Prostate gland (tissue), 2 donors: Measurements from ENCODE around the gene RPS10.

Experiments
- POLR2A ChIP-seq: fragments of 450-650 bp; IDR thresholded peaks from one replicate; pipeline ENCODE4 v1.6.1; 2016; ENCODE audit warnings: antibody characterized with exemption, mild to moderate bottlenecking
- POLR2AphosphoS5 ChIP-seq: sonication (generic); formaldehyde crosslinking; IDR thresholded peaks from one replicate; pipeline ENCODE4 v1.6.1; 2017; ENCODE audit warnings: antibody characterized with exemption
- TF ChIP-seq, protein P1 (sequence below), 4 experiments: fragments of 200-600 bp in 2 of 4; fragments of 450-650 bp in 2 of 4; sonication (generic) in 2 of 4; IDR thresholded peaks; 1 replicate in 3 of 4; 2 replicates in 1 of 4; pipeline ENCODE4 v1.5.1; 2016 to 2019; ENCODE audit warnings: antibody characterized with exemption in 4 of 4, mild to moderate bottlenecking in 2 of 4, moderate library complexity in 2 of 4

- TF ChIP-seq, protein P1, sequence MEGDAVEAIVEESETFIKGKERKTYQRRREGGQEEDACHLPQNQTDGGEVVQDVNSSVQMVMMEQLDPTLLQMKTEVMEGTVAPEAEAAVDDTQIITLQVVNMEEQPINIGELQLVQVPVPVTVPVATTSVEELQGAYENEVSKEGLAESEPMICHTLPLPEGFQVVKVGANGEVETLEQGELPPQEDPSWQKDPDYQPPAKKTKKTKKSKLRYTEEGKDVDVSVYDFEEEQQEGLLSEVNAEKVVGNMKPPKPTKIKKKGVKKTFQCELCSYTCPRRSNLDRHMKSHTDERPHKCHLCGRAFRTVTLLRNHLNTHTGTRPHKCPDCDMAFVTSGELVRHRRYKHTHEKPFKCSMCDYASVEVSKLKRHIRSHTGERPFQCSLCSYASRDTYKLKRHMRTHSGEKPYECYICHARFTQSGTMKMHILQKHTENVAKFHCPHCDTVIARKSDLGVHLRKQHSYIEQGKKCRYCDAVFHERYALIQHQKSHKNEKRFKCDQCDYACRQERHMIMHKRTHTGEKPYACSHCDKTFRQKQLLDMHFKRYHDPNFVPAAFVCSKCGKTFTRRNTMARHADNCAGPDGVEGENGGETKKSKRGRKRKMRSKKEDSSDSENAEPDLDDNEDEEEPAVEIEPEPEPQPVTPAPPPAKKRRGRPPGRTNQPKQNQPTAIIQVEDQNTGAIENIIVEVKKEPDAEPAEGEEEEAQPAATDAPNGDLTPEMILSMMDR (IDR thresholded peaks at IDR 0.05) = no peak
- no peak for TF ChIP-seq POLR2A
- no peak for TF ChIP-seq POLR2AphosphoS5
Measured at GRCh38 chr6:34384321-34385153, 41.3 kb downstream of the RPS10 start.
